Measurements from ENCODE around the gene PLXNA4.

PLXNA4 gene

GRCh38 chr7:132239422-132239994 lies 336.8 kb downstream of the PLXNA4 start:
- no peak for DNase-seq

GRCh38 chr7:132234711-132235110 lies 341.6 kb downstream of the PLXNA4 start:
- DNase-seq = no peak

GRCh38 chr7:132232406-132232805 lies 343.9 kb downstream of the PLXNA4 start:
- no peak for DNase-seq

GRCh38 chr7:132230462-132230861 lies 345.8 kb downstream of the PLXNA4 start:
- no peak for DNase-seq

DNA sequence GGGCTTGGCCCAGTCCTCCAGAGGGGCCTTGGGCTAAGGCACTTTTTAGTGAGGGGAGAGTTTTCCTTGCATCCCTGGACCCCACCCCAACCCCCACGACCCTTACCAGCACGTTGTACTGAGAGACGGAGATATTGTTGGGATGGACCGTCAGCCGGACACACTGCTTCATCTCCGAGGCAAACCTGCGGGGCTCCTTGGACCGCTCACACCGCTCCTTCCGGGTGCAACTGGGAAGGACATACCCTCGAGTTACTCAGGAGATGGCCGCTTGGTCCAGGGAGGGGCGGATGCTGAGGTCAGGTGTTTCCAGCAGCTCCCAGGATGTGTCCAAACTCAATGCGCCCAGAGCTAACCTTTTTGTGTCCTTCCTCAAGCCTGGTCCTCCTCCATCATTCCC lies 348.0 kb downstream of the PLXNA4 start:
- DNase-seq = no peak

GRCh38 chr7:132226957-132227290 lies 349.3 kb downstream of the PLXNA4 start:
- DNase-seq = no peak

DNA sequence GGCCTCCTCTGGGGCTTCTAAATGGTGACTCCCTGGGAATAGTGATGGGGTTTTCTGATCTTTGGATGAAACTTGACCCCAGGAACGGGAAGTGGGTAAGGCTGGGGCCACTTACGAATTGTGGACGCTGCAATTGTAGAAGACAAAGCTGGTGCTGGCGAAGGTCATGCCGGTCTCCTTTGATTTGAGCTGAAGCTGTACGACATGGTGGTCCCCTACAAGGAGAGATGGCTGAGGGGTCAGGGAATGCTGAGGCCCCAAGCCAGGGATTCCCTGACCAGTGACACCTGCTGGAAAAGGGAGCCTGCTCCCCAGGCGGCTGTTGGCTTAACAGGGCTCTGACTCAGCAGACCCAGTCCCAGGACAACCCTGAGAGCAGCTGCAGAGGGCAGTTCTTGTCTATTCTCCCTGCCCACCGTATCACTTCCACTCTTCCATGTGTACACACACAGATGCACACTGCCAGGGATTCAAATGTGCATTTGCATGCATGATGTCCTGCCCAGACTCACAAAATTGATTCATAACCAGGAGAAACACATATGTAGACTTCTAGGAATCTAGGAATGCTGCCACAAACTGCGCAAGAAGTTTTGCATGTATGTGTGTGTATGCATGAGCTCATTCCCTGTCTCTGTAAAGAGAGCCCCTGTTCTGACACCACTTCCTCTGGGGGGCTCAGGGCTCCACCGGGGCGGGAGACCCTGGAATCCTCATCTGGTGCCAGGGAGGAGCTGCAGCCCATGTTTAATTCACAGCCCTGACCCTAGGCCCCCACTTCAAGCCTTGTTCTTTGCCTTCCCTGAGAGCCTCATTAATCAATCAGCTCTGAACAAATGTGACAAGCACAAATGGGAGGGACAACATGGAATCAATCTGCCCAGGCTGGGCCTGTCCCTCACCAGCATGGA lies 350.0 kb downstream of the PLXNA4 start:
- DNase-seq = peak; percentile 83

DNA sequence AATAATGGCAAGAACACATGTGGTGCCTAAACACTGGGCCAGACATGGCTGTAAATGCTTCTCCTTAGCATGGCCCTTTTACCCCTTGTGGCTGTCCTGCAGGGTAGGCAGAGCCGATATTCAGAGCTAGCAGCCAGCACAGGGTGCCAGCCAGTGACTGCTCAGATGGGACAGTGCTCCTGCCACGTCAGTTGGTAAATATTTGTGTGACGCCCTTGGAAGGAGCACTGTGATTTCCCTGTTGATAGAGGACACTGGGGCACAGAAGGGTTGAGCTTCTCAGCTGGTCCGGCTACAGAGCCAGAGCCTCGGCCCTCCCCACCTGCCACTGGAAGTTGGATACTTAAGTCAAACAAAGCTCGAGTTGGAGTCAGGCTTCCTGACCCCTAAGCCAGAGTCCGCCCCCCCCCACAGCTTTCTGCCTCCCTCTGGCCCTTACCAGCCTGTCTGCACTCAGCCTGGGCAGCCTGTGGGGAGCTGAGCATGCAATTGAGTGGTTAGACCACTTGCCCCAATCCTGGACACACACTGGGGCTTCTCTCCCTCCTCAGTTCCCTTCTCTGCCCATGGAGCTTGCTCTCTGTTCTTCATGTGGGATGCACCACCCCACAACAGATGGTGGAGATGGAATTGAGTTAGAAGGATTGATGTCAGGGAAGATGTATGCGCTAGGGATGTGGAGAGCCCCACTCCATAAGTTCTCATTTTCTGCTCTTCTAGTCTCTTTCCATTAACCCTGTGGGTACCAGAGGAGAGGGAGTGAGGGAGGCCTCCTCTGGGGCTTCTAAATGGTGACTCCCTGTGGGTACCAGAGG lies 350.8 kb downstream of the PLXNA4 start:
- no peak for DNase-seq

DNA sequence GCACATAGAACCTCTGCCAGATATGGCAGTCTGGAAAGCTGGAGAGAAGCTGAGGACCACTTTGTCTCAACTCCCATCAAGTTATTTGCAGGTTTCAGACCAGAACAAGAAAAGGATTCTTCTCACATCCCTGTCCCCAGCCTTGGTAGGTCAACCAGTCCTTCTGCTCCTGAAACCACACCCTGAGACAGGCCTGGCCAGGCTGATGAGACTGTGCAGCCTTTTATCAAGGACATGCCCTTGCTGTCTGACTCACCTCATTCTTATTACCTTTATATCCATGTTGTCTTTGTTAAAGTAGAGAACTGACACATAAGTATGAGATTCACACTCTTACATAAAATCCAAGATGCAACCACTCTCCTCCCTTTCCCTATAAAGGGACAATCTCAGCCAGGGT lies 354.9 kb downstream of the PLXNA4 start:
- DNase-seq = no peak

- DNase-seq = no peak
These were observed 356.2 kb downstream of the PLXNA4 start for GRCh38 chr7:132220060-132220459.

DNA sequence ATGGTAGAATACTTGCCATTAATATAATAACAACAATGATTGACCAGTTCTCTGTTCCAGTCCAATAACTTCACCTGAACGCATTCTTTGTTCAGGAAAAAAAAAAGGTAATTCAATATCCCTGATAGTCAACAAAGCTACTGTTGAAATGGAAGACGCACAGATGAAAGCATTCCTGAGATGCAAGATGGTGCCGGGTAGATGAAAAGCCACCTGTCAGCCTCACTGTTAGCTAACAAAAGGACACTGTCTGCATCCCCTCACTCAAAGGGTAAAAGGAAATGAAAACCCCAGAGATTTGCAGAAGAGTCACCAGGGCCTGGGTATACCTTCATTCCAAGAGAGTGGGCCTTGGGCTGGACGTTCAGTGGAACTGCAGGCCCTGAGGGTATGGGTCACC lies 357.4 kb downstream of the PLXNA4 start:
- no peak for DNase-seq

GRCh38 chr7:132216847-132217525 lies 359.3 kb downstream of the PLXNA4 start:
- no peak for DNase-seq

DNA sequence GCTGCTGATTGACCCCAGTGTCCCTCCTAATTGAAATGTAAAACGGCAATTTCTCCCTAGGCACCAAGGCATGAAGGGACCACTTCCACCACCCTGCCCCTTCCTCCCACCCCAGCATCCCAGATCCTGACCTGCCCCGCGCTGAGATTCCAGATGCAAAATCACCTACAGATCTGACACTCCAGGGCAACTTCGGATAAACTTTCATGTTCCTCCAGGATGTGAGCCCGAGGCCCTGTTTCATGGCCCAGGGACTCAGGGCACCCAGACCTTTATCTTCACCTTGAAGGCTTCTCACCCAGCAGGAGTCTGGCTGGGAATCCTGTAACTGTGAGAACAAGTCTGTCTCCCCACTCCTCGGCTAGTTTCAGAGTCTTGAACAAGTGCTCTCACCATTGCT lies 361.8 kb downstream of the PLXNA4 start:
- DNase-seq = no peak

DNA sequence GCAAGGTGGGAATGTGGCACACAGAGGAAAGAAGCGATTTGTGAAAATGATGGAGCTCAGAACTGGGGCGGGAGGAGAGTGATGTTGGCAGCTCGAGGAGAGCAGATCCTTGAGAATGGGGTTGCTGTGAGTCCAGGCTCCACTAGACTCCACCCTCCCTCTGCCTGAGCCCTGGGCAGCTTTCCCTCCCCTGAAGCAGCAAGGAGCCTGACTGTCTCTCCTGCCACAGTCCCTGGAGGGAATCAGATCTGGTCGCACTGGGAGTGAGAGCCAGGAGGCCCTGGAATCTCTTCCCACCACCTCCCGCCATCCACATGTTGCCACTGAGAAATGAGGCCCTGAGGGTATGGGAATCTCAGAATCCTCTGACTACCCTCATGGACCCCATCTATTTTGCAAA lies 362.7 kb downstream of the PLXNA4 start:
- DNase-seq = no peak

DNA sequence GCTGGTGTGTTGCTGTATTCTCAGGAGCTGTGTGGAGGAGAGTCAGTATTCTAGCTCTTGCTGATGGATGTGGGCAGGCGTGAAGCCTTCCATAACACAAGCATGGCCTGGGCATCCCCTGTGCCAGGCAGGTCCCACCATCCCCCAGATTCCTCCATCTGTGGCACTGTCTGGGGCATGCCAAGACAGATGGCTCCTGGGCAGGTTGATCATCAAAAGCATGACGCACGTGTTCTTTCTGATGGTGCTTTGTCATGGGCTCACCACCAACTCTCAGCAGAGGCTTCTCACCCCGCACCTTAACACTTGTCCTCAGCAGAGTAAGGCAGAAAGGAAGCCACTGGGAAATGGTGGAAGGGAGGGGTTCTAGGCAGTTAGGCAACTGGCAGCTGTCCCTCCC lies 364.3 kb downstream of the PLXNA4 start:
- no peak for DNase-seq

DNA sequence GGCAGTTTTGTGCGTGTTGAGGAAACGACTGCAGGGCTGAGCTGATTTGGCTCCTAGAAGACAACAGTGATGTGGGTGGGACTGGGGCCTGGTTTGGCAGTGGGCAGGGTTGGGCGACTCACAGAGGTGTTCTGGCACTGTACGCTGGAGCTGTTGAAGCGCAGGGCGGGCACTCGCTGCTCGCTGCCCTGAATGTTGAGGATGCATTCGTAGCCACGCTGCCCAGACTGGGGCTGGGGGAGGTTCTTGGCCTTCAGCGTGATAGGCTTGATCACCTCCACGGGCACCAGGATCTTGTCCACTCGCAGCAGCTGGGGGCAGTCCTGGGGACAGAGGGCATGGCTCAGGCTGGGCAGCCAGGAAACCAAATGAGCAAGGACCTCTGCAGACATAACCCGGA lies 365.4 kb downstream of the PLXNA4 start:
- no peak for DNase-seq

DNA sequence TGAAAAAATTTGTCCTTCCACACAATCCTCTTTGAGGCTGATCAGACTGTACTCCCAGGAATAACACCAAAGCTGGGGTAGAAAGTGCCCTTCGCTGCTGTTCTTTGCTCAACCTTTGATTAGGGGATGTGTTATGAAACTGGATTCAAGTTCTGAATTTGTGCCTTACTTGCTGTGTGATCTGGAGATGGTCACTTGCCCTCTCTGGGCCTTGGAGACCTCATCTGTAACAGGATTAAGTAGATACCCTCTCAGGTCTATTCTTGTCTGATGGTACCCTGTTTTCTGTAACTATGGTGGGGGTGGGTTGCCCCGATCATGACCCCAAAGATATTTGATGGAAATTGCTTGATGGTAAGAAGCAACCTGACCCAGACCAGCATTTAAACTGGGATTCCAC lies 368.5 kb downstream of the PLXNA4 start:
- no peak for DNase-seq

GRCh38 chr7:132207211-132207610 lies 369.1 kb downstream of the PLXNA4 start:
- DNase-seq = no peak

DNA sequence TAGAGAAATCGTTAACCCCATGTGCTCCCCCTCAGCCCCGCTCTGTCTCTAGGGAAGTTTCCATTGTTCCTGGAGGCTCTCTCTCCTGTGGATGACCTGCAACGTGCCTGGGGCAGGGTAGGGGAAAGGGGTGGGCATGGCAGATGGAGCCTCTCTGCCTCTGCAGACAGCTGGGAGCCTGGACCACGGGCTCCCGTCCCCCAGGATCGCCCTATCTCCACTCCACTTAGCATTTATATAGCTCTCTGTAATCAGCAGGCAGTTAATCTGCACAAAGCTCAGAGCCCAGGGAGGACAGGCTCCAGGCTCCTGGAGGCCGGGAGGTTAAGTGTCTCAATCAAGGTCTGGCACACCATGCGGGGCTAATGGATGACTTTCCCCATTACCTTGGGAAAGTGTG lies 369.7 kb downstream of the PLXNA4 start:
- no peak for DNase-seq

DNA sequence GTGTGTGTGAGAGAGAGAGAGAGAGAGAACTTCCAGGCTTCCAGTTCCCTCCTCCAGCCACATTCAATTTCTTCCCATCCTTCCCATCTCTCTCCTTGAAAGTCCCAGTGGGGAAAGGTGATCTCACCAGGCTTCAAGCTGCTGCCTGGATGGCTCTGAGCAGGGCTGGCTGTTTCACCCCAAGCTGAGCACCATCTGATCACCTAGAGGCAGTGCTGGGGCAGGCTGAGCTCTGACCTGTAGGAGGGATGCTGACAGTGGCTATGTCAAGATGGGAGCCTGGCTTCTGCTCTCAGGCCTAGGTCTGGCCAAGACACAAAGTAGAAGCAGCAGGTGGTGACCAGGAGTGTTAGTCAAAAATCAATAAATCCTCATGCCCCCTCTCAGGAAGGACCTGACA lies 370.8 kb downstream of the PLXNA4 start:
- no peak for DNase-seq

DNA sequence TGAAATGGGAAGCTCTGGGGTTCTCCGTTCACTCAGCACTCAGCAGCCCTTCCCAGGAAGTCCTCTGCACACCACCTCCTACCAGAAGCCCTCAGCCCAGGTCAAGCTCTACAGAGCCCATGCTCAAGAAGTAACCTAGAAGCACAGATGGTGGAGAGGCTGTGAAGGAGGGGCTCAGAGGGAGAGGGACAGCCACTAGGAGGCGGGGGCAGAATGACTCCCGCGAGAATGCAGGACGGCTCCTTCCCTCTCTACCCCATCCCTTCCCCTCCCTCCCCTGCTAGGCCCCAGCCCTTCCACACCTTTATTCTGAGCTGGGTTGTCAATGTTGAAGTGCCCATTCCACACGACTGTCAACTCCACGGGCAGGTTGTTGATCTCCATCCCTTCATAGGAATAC lies 373.2 kb downstream of the PLXNA4 start:
- DNase-seq = no peak

- DNase-seq = no peak
These were observed 373.7 kb downstream of the PLXNA4 start for GRCh38 chr7:132202541-132202940.

- DNase-seq = no peak
These were observed 376.1 kb downstream of the PLXNA4 start for GRCh38 chr7:132200141-132200540.
